22Rv1 (cell line): Measurements from ENCODE around the gene LRCH1.
"Not testable (repeated sequence)": the region's sequence is repeated elsewhere in the genome, so short reads cannot be mapped to it uniquely, and the experiment has no call there.

Experiments
- H3K27ac ChIP-seq: fragments of 450-650 bp; 2 replicates; pipeline ENCODE4 v1.5.1; 2017
- CTCF ChIP-seq: fragments of 450-650 bp; IDR thresholded peaks from 2 replicates; pipeline ENCODE4 v1.5.1; 2017; ENCODE audit warnings: mild to moderate bottlenecking
- ZFX ChIP-seq: fragments of 450-650 bp; IDR thresholded peaks from 2 replicates; pipeline ENCODE4 v1.6.1; 2017; ENCODE audit warnings: antibody characterized with exemption, borderline replicate concordance

The LRCH1 gene

GRCh38 chr13:46761866-46762265 is 208.9 kb downstream of the LRCH1 start:
- no peak for TF ChIP-seq ZFX
- no peak for TF ChIP-seq CTCF
- H3K27ac ChIP-seq: no peak overlapping the region; the same call in 1 of the 2 replicates

GRCh38 chr13:46769925-46770324 is 217.0 kb downstream of the LRCH1 start:
- H3K27ac ChIP-seq: not testable (repeated sequence)

- no peak for TF ChIP-seq ZFX
- no peak for TF ChIP-seq CTCF
- H3K27ac ChIP-seq: no peak overlapping the region
These were observed 218.7 kb downstream of the LRCH1 start for GRCh38 chr13:46771693-46772092.

GRCh38 chr13:46773541-46773940 is 220.6 kb downstream of the LRCH1 start:
- TF ChIP-seq ZFX (no peak), CTCF (no peak)
- no peak overlapping the region for H3K27ac ChIP-seq

- H3K27ac ChIP-seq: no peak overlapping the region
- TF ChIP-seq CTCF: no peak
- no peak for TF ChIP-seq ZFX
These were observed 222.6 kb downstream of the LRCH1 start for GRCh38 chr13:46775385-46776107.

GRCh38 chr13:46778095-46778494 is 225.1 kb downstream of the LRCH1 start:
- TF ChIP-seq CTCF (no peak), ZFX (no peak)
- no peak overlapping the region for H3K27ac ChIP-seq

- H3K27ac ChIP-seq: no peak overlapping the region
- TF ChIP-seq ZFX (no peak), CTCF (no peak)
These were observed 225.9 kb downstream of the LRCH1 start for GRCh38 chr13:46778890-46779289.

GRCh38 chr13:46782066-46782465 is 229.1 kb downstream of the LRCH1 start:
- H3K27ac ChIP-seq: no peak overlapping the region
- TF ChIP-seq CTCF: no peak
- no peak for TF ChIP-seq ZFX
